Activated T-cell treated with anti-CD3 and anti-CD28 coated beads, Interleukin-2, amount 50 U/mL, for 48 hours (primary cell): ENCODE data around the gene CDADC1.
"Not testable (repeated sequence)": the region's sequence is repeated elsewhere in the genome, so short reads cannot be mapped to it uniquely, and the experiment has no call there.

Experiments used
- DNase-seq, 2 experiments: peaks; one replicate each; pipeline ENCODE4 v3.0.0-alpha.2; 2020

Gene CDADC1

GRCh38 chr13:49319951-49320350 is 72.2 kb downstream of the CDADC1 start:
- DNase-seq = no peak

GRCh38 chr13:49320975-49321374 is 73.2 kb downstream of the CDADC1 start:
- DNase-seq = no peak

DNA sequence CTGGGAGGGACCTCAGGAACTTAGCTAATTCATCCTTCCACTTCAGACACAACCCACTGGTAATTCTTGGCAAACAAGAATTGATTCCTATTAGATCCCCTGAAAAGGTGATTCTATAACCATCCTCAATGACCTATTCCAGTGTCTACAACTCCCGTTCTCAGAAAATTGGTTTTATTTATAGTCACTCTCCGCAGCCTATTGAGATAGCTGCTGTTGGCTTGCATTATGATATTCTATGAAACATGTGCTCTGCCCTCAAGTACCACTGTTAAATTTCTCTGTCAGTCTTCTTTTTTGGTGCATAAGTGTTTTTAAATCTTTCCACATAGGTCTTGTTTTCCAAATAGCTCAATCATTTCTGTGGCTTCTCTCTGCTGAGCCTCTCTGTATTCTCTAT is 75.0 kb downstream of the CDADC1 start:
- DNase-seq = no peak

DNA sequence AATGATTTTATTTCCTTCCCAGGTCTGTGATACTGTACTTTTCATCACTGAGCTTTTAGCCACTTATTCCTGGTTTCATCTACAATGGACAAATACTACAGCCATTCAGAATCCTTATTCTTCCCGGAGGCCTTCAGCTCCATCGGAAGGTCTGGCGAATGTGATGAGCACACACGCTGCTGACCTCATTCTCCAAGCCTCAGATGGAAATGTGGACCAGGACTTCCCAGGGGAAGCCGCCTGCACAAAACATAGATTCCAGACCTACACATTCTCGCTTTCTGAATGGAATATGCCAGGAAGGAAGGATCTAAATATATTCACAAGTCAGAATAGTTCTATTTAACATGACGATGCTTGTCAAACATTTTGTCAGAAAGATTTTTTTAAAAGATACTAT is 75.6 kb downstream of the CDADC1 start:
- no peak for DNase-seq

DNA sequence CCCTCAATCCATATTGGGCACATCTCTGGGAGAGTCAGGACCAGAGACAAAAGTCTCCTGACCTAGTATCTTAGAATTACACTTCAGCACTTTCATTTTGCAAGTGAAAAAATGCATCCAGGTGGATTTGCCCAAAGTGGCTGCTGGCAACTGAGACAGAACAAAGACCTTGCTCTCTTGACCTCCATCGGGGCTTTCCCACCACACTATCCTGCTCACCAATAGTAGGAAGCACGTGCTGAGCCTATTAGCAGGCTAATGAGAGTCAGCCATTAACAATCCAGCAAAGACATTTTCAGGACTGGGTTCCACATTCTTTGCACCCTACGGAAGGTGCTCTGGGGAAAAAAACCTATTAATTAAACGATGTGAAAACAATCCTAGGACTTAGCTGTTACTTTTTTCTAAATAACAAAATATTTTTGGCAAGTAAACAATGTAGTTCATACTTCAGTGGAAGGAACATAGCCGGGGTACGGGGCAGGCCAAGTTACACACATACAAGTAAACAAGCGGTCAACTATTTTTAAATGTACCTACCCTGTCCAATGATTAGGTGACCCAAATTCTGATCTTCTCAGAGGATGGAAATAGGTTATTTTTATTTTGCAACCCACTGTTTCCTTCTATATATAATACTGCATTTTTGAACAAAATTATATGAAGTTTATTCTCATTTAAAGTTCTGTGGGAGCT is 78.6 kb downstream of the CDADC1 start:
- DNase-seq = no peak

DNA sequence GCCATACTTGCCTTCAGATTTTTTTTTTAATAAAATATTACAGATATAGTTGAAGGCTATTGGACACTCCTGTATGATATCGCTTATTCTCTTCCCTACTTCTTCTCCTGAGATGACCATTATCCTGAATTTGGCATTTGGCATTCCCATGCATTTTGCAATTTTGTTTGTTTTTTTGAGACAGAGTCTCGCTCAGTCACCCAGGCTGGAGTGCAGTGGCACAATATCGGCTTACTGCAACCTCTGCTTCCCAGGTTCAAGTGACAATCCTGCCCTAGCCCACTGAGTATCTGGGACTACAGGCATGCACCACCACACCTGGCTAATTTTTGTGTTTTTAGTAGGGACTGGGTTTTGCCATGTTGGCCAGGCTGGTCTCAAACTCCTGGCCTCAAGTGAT is 79.4 kb downstream of the CDADC1 start:
- not testable (repeated sequence) for DNase-seq

DNA sequence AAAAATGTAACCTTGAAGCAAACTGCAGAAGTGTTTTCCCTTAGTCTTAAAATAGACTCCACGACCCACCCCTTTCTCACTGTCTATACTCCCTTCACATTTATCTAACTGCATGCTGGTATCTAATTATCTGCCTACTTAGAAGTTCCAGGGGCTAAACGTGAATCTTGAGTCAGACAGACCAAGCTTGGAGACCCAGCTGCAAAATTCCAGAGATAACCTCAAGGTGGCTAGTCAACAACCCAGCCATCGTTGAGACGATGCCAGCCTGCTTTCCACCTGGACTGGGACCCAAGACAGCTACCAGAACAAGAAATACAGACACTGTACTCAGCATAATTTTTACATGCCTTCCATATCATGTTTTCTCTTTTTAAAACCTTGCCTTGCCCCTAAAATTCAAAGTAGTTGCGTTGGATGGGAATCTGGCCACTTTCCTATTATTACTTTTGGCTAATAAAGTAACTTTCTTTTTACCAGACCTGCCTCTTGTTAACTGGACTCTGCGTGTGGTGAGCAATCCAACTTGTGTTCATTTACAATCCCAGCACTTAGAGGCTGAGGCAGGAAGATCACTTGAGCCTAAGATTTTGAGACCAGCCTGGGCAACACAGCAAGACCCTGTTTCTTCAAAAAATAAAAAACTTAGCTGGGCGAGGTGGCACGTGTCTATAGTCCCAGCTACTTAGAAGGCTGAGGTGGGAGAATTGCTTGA is 82.3 kb downstream of the CDADC1 start:
- DNase-seq = no peak

GRCh38 chr13:49330546-49330864 is 82.8 kb downstream of the CDADC1 start:
- DNase-seq = no peak

DNA sequence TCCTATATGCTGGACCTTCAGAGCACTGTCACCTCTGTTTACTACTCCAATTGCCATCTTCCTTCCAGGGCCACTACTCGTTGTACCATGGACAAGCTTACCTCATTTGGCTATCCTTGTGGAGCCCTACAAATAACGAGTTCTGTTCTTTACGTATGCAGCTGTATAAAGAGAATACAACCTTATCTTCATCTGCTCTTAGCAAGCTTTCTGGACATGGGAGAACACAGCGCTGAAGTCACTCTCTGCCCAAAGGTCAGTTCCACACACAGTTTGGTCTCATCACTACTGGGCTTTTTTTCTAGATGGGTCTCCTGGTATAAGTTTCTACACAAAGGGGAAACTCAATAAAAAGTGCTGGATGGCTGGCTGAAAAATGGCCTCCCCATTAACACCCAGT is 88.9 kb downstream of the CDADC1 start:
- no peak for DNase-seq

- no peak for DNase-seq
Measured at GRCh38 chr13:49340161-49340560, 92.4 kb downstream of the CDADC1 start.

- no peak for DNase-seq
Measured at GRCh38 chr13:49341517-49341916, 93.8 kb downstream of the CDADC1 start.

GRCh38 chr13:49341941-49342340 is 94.2 kb downstream of the CDADC1 start:
- DNase-seq = no peak

DNA sequence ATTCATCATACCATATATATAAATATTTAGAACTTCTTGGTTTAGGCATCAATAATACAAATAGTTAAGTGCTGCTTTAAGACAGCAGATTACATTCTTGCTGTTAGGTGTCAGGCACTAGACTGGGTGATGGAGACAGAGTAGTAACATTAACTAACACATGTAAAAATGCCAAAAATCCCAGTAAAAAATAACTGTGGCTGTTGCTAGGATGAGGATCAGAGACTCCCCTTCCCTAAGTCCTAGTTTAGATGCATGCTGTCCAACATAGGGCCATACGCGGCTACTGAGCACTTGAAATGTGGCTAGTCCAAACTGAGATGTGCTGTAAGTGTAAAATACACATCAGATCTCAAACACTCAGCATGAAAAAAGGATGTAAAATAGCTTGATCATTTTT is 94.7 kb downstream of the CDADC1 start:
- no peak for DNase-seq
